ENCODE measurements around the gene MYOT. TPM values are rescaled to one million over a fixed set of nuclear protein-coding genes. Genes with fewer than 3 reads are reported as not detected.
A peak's percentile ranks its signal among the peaks of the same experiment; 100 is the strongest.
"Not testable (repeated sequence)": the region's sequence is repeated elsewhere in the genome, so short reads cannot be mapped to it uniquely, and the experiment has no call there.

The MYOT gene
- total and polyA plus RNA-seq, 10 of the 15 experiments (the other 5 are each of a cell fraction or from before 2014, with no cell fraction given): 0.15 to 1.5 (median 0.53) TPM; not detected in 5

DNA sequence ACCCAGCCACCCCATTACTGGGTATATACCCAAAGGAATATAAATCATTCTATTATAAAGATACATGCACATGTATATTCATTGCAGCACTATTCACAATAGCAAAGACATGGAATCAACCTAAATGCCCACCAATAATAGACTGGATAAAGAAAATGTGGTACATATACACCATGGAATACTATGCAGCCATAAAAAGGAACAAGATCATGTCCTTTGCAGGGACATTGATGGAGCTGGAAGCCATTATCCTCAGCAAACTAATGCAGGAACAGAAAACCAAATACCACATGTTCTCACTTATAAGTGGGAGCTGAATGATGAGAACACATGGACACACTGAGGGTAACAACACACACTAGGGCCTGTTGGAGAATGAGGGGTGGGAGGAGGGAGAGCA lies 14.5 kb upstream of the MYOT start:
- DNase-seq (ENCODE audit: low read depth, low spot score); RAD21 ChIA-PET (ENCODE audit: unreplicated experiment); H2AFZ ChIP-seq (ENCODE audit: control insufficient read depth, low read depth, low read length); H3K9me3 ChIP-seq (replicated peaks; ENCODE audit: control insufficient read depth, insufficient read depth, low read length); intact Hi-C loops (cut with micrococcal nuclease; ENCODE audit: unreplicated experiment); H3K4me2 ChIP-seq (ENCODE audit: control insufficient read depth, insufficient read depth); CTCF ChIA-PET; H3K4me3 ChIP-seq; ATAC-seq; H3K9ac ChIP-seq (ENCODE audit: control insufficient read depth, insufficient read depth, low read length); BruUV-seq (replicated peaks); SMC1A ChIA-PET (ENCODE audit: uncharacterized antibody, unreplicated experiment); H3K36me3 ChIP-seq (ENCODE audit: control insufficient read depth in 2 of 2, insufficient read depth in 2 of 2, low read length in 1 of 2); in situ Hi-C loops (cut with MboI); H4K20me1 ChIP-seq (ENCODE audit: control insufficient read depth, insufficient read depth); H3K27ac ChIP-seq (ENCODE audit: control insufficient read depth, insufficient read depth); H3K79me2 ChIP-seq (ENCODE audit: control insufficient read depth, insufficient read depth, low read length); H3K27me3 ChIP-seq (replicated peaks in 1 of 2; ENCODE audit: control insufficient read depth in 2 of 2, insufficient read depth in 2 of 2, low read length in 1 of 2); FAIRE-seq: not testable (repeated sequence)
- POLR2A ChIA-PET: interaction anchor here (0.9 kb wide), 1 partner anchor 75 kb away, joined by 4 read pairs; no protein-coding TSS in a partner anchor
- peaks cover 28% of the 10 kb centered on the region for H3K4me1 ChIP-seq (ENCODE audit: control insufficient read depth, insufficient read depth, low read length)

- no peaks in the 10 kb centered on the region for H4K20me1 ChIP-seq (ENCODE audit: control insufficient read depth, insufficient read depth)
- H3K79me2 ChIP-seq (ENCODE audit: control insufficient read depth, insufficient read depth, low read length): no peaks in the 10 kb centered on the region
- no peak overlapping the region; the same call in 1 of the 2 replicates for H3K27ac ChIP-seq (ENCODE audit: control insufficient read depth, insufficient read depth)
- peak; percentile 61 for ATAC-seq
- H3K4me3 ChIP-seq: no peak overlapping the region
- H3K4me1 ChIP-seq (ENCODE audit: control insufficient read depth, insufficient read depth, low read length): peaks cover 29% of the 10 kb centered on the region
- in situ Hi-C loops (cut with MboI): no loop called here
- RAD21 ChIA-PET (ENCODE audit: unreplicated experiment): interaction anchor here (1.2 to 3.4 kb wide), 2 partner anchors 8 to 31 kb away, joined by 6 to 28 read pairs; no protein-coding TSS in a partner anchor
- H3K9me3 ChIP-seq (replicated peaks; ENCODE audit: control insufficient read depth, insufficient read depth, low read length): peaks cover 9% of the 10 kb centered on the region
- WGBS (ENCODE audit: insufficient coverage, insufficient replicate concordance, low lambda C conversion rate, missing lambda C conversion rate): 3% methylated on average over 3 of the region's 3 CpGs
- H2AFZ ChIP-seq (ENCODE audit: control insufficient read depth, low read depth, low read length): no peak overlapping the region
- POLR2A ChIA-PET: interaction anchor here (3.5 kb wide), 1 partner anchor 32 kb away, joined by 26 read pairs; the partner anchor contains the start of gene PKD2L2
- intact Hi-C loops (cut with micrococcal nuclease; ENCODE audit: unreplicated experiment): loop anchor here (1.0 to 2.0 kb wide), 2 partner anchors 33 to 104 kb away; partner anchors contain the start of gene PKD2L2
- FAIRE-seq: peak; percentile 49
- no peaks in the 10 kb centered on the region for H3K27me3 ChIP-seq (replicated peaks in 1 of 2; ENCODE audit: control insufficient read depth in 2 of 2, insufficient read depth in 2 of 2, low read length in 1 of 2)
- DNase-seq (ENCODE audit: low read depth, low spot score): no peak
- no TSS peak for BruUV-seq (replicated peaks)
- CTCF ChIA-PET: no interaction called here
- SMC1A ChIA-PET (ENCODE audit: uncharacterized antibody, unreplicated experiment): interaction anchor here (0.9 to 3.9 kb wide), 4 partner anchors 8 to 173 kb away, joined by 3 to 25 read pairs (median 10); partner anchors contain the start of gene PKD2L2
- H3K9ac ChIP-seq (ENCODE audit: control insufficient read depth, insufficient read depth, low read length): no peak overlapping the region
- no peaks in the 10 kb centered on the region for H3K36me3 ChIP-seq (ENCODE audit: control insufficient read depth in 2 of 2, insufficient read depth in 2 of 2, low read length in 1 of 2)
- H3K4me2 ChIP-seq (ENCODE audit: control insufficient read depth, insufficient read depth): peak overlapping the region; percentile 2; the same call in 1 of the 2 replicates
- no peak for TF ChIP-seq CHD4 (IDR thresholded peaks at IDR 0.05)
- TF ChIP-seq CEBPB (IDR thresholded peaks at IDR 0.05; ENCODE audit: borderline replicate concordance in 1 of 2, low read depth in 2 of 2, low read length in 2 of 2): no peak
- TF ChIP-seq RUNX3 (IDR thresholded peaks at IDR 0.05; ENCODE audit: low read length): peak; percentile 82
- TF ChIP-seq NFIC (IDR thresholded peaks at IDR 0.05; ENCODE audit: low read depth, low read length): peak; percentile 47; the same call in 1 of the 2 replicates
Observed at GRCh38 chr5:137856201-137856600, 11.5 kb upstream of the MYOT start.
